Retina (tissue), 1 donor: ENCODE measurements around the gene DRD1.

Experiments used
- DNase-seq: peaks from one replicate; pipeline ENCODE4 v3.0.0-alpha.2; 2016

DRD1 gene

GRCh38 chr5:175444060-175444904 is at the start of gene DRD1:
TSS of gene DRD1 (minus strand) at chr5:175444182. CDS start at chr5:175443099, 1,083 bp downstream.
- peak; percentile 91 for DNase-seq

GRCh38 chr5:175493726-175494125 is 49.7 kb upstream of the DRD1 start:
- no peak for DNase-seq

GRCh38 chr5:175493260-175493659 is 49.3 kb upstream of the DRD1 start:
- no peak for DNase-seq

GRCh38 chr5:175491223-175491622 is 47.2 kb upstream of the DRD1 start:
- no peak for DNase-seq

- DNase-seq = no peak
Measured at GRCh38 chr5:175489693-175490443, 45.9 kb upstream of the DRD1 start.

- DNase-seq = no peak
Measured at GRCh38 chr5:175487514-175488222, 43.7 kb upstream of the DRD1 start.

GRCh38 chr5:175485631-175486030 is 41.6 kb upstream of the DRD1 start:
- no peak for DNase-seq

- no peak for DNase-seq
Measured at GRCh38 chr5:175484829-175485228, 40.8 kb upstream of the DRD1 start.

GRCh38 chr5:175484322-175484721 is 40.3 kb upstream of the DRD1 start:
- DNase-seq = no peak

- DNase-seq = no peak
Measured at GRCh38 chr5:175483337-175483736, 39.4 kb upstream of the DRD1 start.

GRCh38 chr5:175479125-175479881 is 35.3 kb upstream of the DRD1 start:
- no peak for DNase-seq

- DNase-seq = peak; percentile 91
Measured at GRCh38 chr5:175478384-175479124, 34.6 kb upstream of the DRD1 start, which contains the start of gene SFXN1. TSS of gene SFXN1 (plus strand) at chr5:175478560. CDS start at chr5:175492104, 13,544 bp downstream.

GRCh38 chr5:175478008-175478383 is 34.0 kb upstream of the DRD1 start:
- DNase-seq = no peak

GRCh38 chr5:175477440-175477839 is 33.5 kb upstream of the DRD1 start:
- DNase-seq = no peak

GRCh38 chr5:175475248-175475647 is 31.3 kb upstream of the DRD1 start:
- DNase-seq = no peak

GRCh38 chr5:175472378-175472777 is 28.4 kb upstream of the DRD1 start:
- DNase-seq = no peak

- no peak for DNase-seq
Measured at GRCh38 chr5:175471628-175472027, 27.6 kb upstream of the DRD1 start.

- DNase-seq = no peak
Measured at GRCh38 chr5:175471196-175471595, 27.2 kb upstream of the DRD1 start.

GRCh38 chr5:175470781-175471180 is 26.8 kb upstream of the DRD1 start:
- DNase-seq = no peak

GRCh38 chr5:175469916-175470315 is 25.9 kb upstream of the DRD1 start:
- no peak for DNase-seq

- DNase-seq = no peak
Measured at GRCh38 chr5:175468892-175469291, 24.9 kb upstream of the DRD1 start.
